ENCODE results near the gene SERPINA5. TPM values are rescaled to one million over a fixed set of nuclear protein-coding genes. Genes with fewer than 3 reads are reported as not detected.

Gene SERPINA5
- total RNA-seq, 3 donors from 2014 or later (not counting 1 experiment from before 2014, with no cell fraction given), result not detected

DNA sequence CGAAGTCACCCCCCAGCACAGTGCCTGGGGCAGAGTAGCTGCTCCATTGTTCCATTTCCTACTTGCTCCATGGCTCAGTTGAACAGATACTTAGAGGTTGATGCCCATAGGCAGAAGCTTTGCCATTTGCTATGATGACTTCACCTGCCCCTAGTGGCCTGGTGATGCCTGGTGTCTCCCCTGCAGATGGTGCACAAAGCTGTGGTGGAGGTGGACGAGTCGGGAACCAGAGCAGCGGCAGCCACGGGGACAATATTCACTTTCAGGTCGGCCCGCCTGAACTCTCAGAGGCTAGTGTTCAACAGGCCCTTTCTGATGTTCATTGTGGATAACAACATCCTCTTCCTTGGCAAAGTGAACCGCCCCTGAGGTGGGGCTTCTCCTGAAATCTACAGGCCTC, 10.6 kb downstream of the SERPINA5 start:
- Mint-ChIP-seq H3K4me1 (no peaks in the 10 kb centered on the region), H3K4me3 (no peak overlapping the region), H3K36me3 (no peaks in the 10 kb centered on the region), H3K9me3 (peaks cover 0 to 6% of the 10 kb centered on the region in 2 donors), H3K27me3 (ENCODE audit: low read depth in 2 of 2) (peaks cover 0 to 3% of the 10 kb centered on the region in 2 donors), H3K27ac (no peak overlapping the region)
- Histone ChIP-seq H3K36me3 (ENCODE audit: control insufficient read depth, insufficient read depth, low read length) (no peaks in the 10 kb centered on the region), H3K4me3 (ENCODE audit: low read length) (no peak overlapping the region), H3K4me1 (ENCODE audit: control insufficient read depth, insufficient read depth, low read length) (no peaks in the 10 kb centered on the region), H3K9me3 (ENCODE audit: control insufficient read depth, insufficient read depth, low read length) (no peaks in the 10 kb centered on the region), H3K27ac (ENCODE audit: low read length) (no peak overlapping the region), H3K27me3 (ENCODE audit: control insufficient read depth, insufficient read depth, low read length) (no peaks in the 10 kb centered on the region)
- TF ChIP-seq, protein P1, sequence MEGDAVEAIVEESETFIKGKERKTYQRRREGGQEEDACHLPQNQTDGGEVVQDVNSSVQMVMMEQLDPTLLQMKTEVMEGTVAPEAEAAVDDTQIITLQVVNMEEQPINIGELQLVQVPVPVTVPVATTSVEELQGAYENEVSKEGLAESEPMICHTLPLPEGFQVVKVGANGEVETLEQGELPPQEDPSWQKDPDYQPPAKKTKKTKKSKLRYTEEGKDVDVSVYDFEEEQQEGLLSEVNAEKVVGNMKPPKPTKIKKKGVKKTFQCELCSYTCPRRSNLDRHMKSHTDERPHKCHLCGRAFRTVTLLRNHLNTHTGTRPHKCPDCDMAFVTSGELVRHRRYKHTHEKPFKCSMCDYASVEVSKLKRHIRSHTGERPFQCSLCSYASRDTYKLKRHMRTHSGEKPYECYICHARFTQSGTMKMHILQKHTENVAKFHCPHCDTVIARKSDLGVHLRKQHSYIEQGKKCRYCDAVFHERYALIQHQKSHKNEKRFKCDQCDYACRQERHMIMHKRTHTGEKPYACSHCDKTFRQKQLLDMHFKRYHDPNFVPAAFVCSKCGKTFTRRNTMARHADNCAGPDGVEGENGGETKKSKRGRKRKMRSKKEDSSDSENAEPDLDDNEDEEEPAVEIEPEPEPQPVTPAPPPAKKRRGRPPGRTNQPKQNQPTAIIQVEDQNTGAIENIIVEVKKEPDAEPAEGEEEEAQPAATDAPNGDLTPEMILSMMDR (IDR thresholded peaks at IDR 0.05), result no peak
- intact Hi-C loops (cut with micrococcal nuclease), result no loop called here
- ATAC-seq (no peak), DNase-seq (no peak)
- 90% methylated on average over 8 of the region's 8 CpGs for WGBS (ENCODE audit: insufficient coverage)

DNA sequence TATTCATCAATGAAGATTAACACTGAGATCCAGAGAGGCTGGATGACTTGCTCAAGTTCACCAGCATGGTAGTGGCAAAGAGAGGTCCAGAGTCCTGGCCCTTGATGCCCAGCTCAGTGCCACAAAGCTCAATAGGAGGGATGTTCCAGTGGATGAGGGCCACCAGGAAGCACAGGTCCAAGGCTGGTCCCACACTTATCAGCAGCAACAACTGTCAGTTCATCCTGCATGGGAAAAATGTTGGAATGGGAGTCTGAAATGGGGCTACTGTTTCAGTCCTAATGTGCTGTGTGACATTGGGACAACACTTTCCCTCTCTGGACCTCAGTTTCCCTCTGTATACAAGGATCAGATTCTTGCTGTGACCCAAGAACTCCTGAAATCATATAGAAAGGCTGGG, 11.2 kb downstream of the SERPINA5 start:
- H3K4me3 ChIP-seq (ENCODE audit: low read length), result no peak overlapping the region
- TF ChIP-seq, protein P1 (IDR thresholded peaks at IDR 0.05), result no peak
- peaks cover 0 to 3% of the 10 kb centered on the region in 2 donors for H3K27me3 Mint-ChIP-seq (ENCODE audit: low read depth in 2 of 2)
- H3K4me1 ChIP-seq (ENCODE audit: control insufficient read depth, insufficient read depth, low read length), result no peaks in the 10 kb centered on the region
- H3K36me3 ChIP-seq (ENCODE audit: control insufficient read depth, insufficient read depth, low read length), result no peaks in the 10 kb centered on the region
- no peaks in the 10 kb centered on the region for H3K4me1 Mint-ChIP-seq
- DNase-seq (no peak), ATAC-seq (no peak)
- intact Hi-C loops (cut with micrococcal nuclease), result no loop called here
- H3K4me3 Mint-ChIP-seq, result no peak overlapping the region
- H3K27me3 ChIP-seq (ENCODE audit: control insufficient read depth, insufficient read depth, low read length), result no peaks in the 10 kb centered on the region
- no peaks in the 10 kb centered on the region for H3K9me3 ChIP-seq (ENCODE audit: control insufficient read depth, insufficient read depth, low read length)
- H3K36me3 Mint-ChIP-seq, result no peaks in the 10 kb centered on the region
- H3K27ac ChIP-seq (ENCODE audit: low read length), result no peak overlapping the region
- H3K27ac Mint-ChIP-seq, result no peak overlapping the region
- peaks cover 0 to 6% of the 10 kb centered on the region in 2 donors for H3K9me3 Mint-ChIP-seq

- no peaks in the 10 kb centered on the region for H3K4me1 ChIP-seq (ENCODE audit: control insufficient read depth, insufficient read depth, low read length)
- WGBS (ENCODE audit: insufficient coverage), result 100% methylated on average over 3 of the region's 3 CpGs
- intact Hi-C loops (cut with micrococcal nuclease), result no loop called here
- no peaks in the 10 kb centered on the region for H3K27me3 ChIP-seq (ENCODE audit: control insufficient read depth, insufficient read depth, low read length)
- no peaks in the 10 kb centered on the region for H3K9me3 ChIP-seq (ENCODE audit: control insufficient read depth, insufficient read depth, low read length)
- H3K36me3 Mint-ChIP-seq, result no peaks in the 10 kb centered on the region
- no peak overlapping the region for H3K27ac ChIP-seq (ENCODE audit: low read length)
- no peak overlapping the region for H3K4me3 ChIP-seq (ENCODE audit: low read length)
- ATAC-seq (no peak), DNase-seq (no peak)
- H3K27me3 Mint-ChIP-seq (ENCODE audit: low read depth in 2 of 2), result peaks cover 0 to 3% of the 10 kb centered on the region in 2 donors
- no peak overlapping the region for H3K27ac Mint-ChIP-seq
- peaks cover 0 to 6% of the 10 kb centered on the region in 2 donors for H3K9me3 Mint-ChIP-seq
- no peak overlapping the region for H3K4me3 Mint-ChIP-seq
- TF ChIP-seq, protein P1 (IDR thresholded peaks at IDR 0.05), result no peak
- no peaks in the 10 kb centered on the region for H3K4me1 Mint-ChIP-seq
- no peaks in the 10 kb centered on the region for H3K36me3 ChIP-seq (ENCODE audit: control insufficient read depth, insufficient read depth, low read length)
Observed at GRCh38 chr14:94593376-94593748, 12.1 kb downstream of the SERPINA5 start.

GRCh38 chr14:94593749-94594431, 12.7 kb downstream of the SERPINA5 start:
- H3K36me3 Mint-ChIP-seq, result no peaks in the 10 kb centered on the region
- H3K4me1 Mint-ChIP-seq, result no peaks in the 10 kb centered on the region
- peaks cover 0 to 3% of the 10 kb centered on the region in 2 donors for H3K27me3 Mint-ChIP-seq (ENCODE audit: low read depth in 2 of 2)
- no peaks in the 10 kb centered on the region for H3K36me3 ChIP-seq (ENCODE audit: control insufficient read depth, insufficient read depth, low read length)
- H3K4me3 Mint-ChIP-seq, result no peak overlapping the region
- no peaks in the 10 kb centered on the region for H3K4me1 ChIP-seq (ENCODE audit: control insufficient read depth, insufficient read depth, low read length)
- no peak for DNase-seq
- no peak overlapping the region for H3K27ac ChIP-seq (ENCODE audit: low read length)
- TF ChIP-seq, protein P1 (IDR thresholded peaks at IDR 0.05), result no peak
- no peaks in the 10 kb centered on the region for H3K9me3 ChIP-seq (ENCODE audit: control insufficient read depth, insufficient read depth, low read length)
- H3K27me3 ChIP-seq (ENCODE audit: control insufficient read depth, insufficient read depth, low read length), result no peaks in the 10 kb centered on the region
- intact Hi-C loops (cut with micrococcal nuclease), result no loop called here
- H3K9me3 Mint-ChIP-seq, result peaks cover 0 to 6% of the 10 kb centered on the region in 2 donors
- no peak overlapping the region for H3K27ac Mint-ChIP-seq
- no peak for ATAC-seq
- WGBS (ENCODE audit: insufficient coverage), result 75% methylated on average over 4 of the region's 4 CpGs
- H3K4me3 ChIP-seq (ENCODE audit: low read length), result no peak overlapping the region

Measured in natural killer cell (primary cell).